ENCODE data around the gene KIRREL1.

DNA sequence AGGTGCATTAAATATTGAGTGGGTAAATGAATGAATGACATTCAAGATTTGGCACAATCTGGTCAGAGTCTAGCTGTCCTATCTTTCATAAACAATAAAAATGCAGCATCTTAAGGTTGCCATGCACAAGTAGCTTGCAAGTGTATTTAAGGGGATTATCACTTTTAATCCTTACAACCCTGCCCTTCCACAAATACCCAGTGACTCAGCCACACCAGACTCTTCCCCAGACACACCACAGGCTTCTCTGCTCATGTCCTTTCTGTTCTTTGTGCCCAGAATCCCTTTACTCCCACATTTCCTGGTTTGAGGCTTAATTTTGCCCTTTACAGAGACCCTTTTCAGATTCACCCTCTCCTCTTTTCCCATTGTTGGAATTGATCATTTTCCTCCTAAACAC lies 59.8 kb downstream of the KIRREL1 start:
- TF ChIP-seq, protein P1, sequence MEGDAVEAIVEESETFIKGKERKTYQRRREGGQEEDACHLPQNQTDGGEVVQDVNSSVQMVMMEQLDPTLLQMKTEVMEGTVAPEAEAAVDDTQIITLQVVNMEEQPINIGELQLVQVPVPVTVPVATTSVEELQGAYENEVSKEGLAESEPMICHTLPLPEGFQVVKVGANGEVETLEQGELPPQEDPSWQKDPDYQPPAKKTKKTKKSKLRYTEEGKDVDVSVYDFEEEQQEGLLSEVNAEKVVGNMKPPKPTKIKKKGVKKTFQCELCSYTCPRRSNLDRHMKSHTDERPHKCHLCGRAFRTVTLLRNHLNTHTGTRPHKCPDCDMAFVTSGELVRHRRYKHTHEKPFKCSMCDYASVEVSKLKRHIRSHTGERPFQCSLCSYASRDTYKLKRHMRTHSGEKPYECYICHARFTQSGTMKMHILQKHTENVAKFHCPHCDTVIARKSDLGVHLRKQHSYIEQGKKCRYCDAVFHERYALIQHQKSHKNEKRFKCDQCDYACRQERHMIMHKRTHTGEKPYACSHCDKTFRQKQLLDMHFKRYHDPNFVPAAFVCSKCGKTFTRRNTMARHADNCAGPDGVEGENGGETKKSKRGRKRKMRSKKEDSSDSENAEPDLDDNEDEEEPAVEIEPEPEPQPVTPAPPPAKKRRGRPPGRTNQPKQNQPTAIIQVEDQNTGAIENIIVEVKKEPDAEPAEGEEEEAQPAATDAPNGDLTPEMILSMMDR (conservative IDR thresholded peaks at IDR 0.05), result no peak
- no peak for TF ChIP-seq ZFX (IDR thresholded peaks at IDR 0.05)

Measured in C4-2B (cell line).